ENCODE measurements around the gene COL16A1.

The COL16A1 gene

DNA sequence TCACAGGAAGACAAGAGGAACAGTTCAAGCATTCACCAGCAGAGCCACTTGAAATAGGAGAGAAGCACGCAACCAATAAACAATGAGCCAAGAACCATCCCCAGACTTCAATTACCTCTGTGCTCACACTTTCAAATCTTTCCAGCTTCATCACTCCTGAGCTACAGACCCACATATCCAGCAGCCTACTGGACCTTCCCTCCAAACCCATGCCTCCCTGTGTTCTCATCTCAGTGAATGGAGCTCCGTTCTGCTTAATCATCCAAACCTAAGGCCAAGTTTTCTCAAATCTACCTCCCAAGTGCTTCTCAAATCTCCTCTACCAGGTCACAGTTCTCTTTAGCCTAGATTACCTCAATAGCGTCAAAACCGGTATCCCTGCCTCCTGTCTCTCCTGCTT lies 62.9 kb downstream of the COL16A1 start:
- peaks cover 28% of the 10 kb centered on the region for H3K4me1 ChIP-seq (ENCODE audit: control insufficient read depth, low read length)
- peaks cover 83% of the 10 kb centered on the region for H3K79me2 ChIP-seq (ENCODE audit: control insufficient read depth, low read length)
- H3K36me3 ChIP-seq (ENCODE audit: control insufficient read depth, low read length) = peaks cover 8% of the 10 kb centered on the region; the same call in 1 of the 2 replicates

DNA sequence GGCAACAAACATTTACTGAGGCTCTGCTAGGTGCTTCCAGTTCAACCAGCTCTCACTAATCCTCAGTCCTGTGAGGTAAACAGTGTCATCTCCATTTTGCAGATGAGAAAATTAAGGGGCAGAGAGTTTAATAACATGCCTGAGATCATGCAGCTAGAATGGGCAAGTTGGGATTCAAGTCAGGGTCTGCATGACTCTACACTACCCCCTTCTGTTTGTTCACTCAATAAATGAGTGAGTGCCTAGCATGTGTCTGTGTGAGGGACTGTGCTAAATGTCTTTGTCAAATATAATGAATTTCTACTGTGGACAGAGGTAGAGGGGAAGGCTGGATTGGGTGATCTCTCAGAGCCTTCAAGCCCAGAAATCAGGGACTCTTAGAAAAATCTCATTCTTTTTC lies 63.6 kb downstream of the COL16A1 start:
- H3K4me3 ChIP-seq (ENCODE audit: low read length) = no peak overlapping the region
- H3K4me1 ChIP-seq (ENCODE audit: control insufficient read depth, low read length) = peaks cover 20% of the 10 kb centered on the region
- H3K36me3 ChIP-seq (ENCODE audit: control insufficient read depth, low read length) = peaks cover 8% of the 10 kb centered on the region; the same call in 1 of the 2 replicates
- H3K9me3 ChIP-seq (ENCODE audit: control insufficient read depth, insufficient read depth, low read length) = no peaks in the 10 kb centered on the region
- peaks cover 90% of the 10 kb centered on the region for H3K79me2 ChIP-seq (ENCODE audit: control insufficient read depth, low read length)
- no peaks in the 10 kb centered on the region; the same call in 1 of the 2 replicates for H4K20me1 ChIP-seq (ENCODE audit: control insufficient read depth, insufficient read depth, low read depth, low read length)
- H3F3A ChIP-seq (ENCODE audit: control insufficient read depth, insufficient read depth) = no peaks in the 10 kb centered on the region
- no peak overlapping the region for H3K27ac ChIP-seq (ENCODE audit: low read depth, low read length)
- H3K27me3 ChIP-seq (ENCODE audit: control insufficient read depth, low read length) = no peaks in the 10 kb centered on the region
- H3K4me2 ChIP-seq (ENCODE audit: low read length) = no peak overlapping the region
- H3K9me2 ChIP-seq (replicated peaks; ENCODE audit: control insufficient read depth, low read length) = no peaks in the 10 kb centered on the region
- no peak for TF ChIP-seq EZH2phosphoT487 (IDR thresholded peaks at IDR 0.05; ENCODE audit: borderline replicate concordance, low read length)
- TF ChIP-seq, protein P1, sequence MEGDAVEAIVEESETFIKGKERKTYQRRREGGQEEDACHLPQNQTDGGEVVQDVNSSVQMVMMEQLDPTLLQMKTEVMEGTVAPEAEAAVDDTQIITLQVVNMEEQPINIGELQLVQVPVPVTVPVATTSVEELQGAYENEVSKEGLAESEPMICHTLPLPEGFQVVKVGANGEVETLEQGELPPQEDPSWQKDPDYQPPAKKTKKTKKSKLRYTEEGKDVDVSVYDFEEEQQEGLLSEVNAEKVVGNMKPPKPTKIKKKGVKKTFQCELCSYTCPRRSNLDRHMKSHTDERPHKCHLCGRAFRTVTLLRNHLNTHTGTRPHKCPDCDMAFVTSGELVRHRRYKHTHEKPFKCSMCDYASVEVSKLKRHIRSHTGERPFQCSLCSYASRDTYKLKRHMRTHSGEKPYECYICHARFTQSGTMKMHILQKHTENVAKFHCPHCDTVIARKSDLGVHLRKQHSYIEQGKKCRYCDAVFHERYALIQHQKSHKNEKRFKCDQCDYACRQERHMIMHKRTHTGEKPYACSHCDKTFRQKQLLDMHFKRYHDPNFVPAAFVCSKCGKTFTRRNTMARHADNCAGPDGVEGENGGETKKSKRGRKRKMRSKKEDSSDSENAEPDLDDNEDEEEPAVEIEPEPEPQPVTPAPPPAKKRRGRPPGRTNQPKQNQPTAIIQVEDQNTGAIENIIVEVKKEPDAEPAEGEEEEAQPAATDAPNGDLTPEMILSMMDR (IDR thresholded peaks at IDR 0.05; ENCODE audit: low read depth, low read length, poor library complexity, severe bottlenecking) = no peak

More for the DNA sequence above, 62.9 kb downstream of the COL16A1 start:
- TF ChIP-seq, protein P1 (IDR thresholded peaks at IDR 0.05; ENCODE audit: low read depth, low read length, poor library complexity, severe bottlenecking) = no peak
- TF ChIP-seq EZH2phosphoT487 (IDR thresholded peaks at IDR 0.05; ENCODE audit: borderline replicate concordance, low read length) = no peak
- Histone ChIP-seq H3K27ac (ENCODE audit: low read depth, low read length) (no peak overlapping the region), H3K9me3 (ENCODE audit: control insufficient read depth, insufficient read depth, low read length) (no peaks in the 10 kb centered on the region), H3K4me3 (ENCODE audit: low read length) (no peak overlapping the region), H4K20me1 (ENCODE audit: control insufficient read depth, insufficient read depth, low read depth, low read length) (no peaks in the 10 kb centered on the region; the same call in 1 of the 2 replicates), H3K4me2 (ENCODE audit: low read length) (no peak overlapping the region), H3K9me2 (replicated peaks; ENCODE audit: control insufficient read depth, low read length) (no peaks in the 10 kb centered on the region), H3F3A (ENCODE audit: control insufficient read depth, insufficient read depth) (no peaks in the 10 kb centered on the region), H3K27me3 (ENCODE audit: control insufficient read depth, low read length) (no peaks in the 10 kb centered on the region)

DNA sequence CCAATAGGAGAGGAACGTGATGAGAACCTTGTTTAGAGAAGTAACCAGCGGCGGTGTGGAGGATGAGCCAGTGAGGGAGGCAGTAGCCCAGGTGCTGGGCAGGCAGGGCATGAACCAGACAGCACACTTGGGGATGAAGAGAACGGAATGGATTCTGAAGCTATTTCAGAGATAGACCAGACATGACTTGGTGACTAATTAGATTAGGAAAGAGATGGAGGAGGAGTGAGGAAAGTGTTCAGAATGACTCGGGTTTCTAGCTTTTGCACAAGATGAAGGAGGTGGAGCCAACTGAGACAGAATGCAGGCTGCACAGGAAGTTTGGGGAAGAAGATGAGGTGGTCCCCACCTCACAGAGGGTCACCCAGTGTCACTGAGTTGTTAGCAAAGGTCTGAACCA lies 64.3 kb downstream of the COL16A1 start:
- Histone ChIP-seq H4K20me1 (ENCODE audit: control insufficient read depth, insufficient read depth, low read depth, low read length) (no peaks in the 10 kb centered on the region; the same call in 1 of the 2 replicates), H3K9me2 (replicated peaks; ENCODE audit: control insufficient read depth, low read length) (no peaks in the 10 kb centered on the region), H3K4me1 (ENCODE audit: control insufficient read depth, low read length) (peaks cover 20% of the 10 kb centered on the region), H3K4me2 (ENCODE audit: low read length) (no peak overlapping the region), H3K27me3 (ENCODE audit: control insufficient read depth, low read length) (no peaks in the 10 kb centered on the region), H3K9me3 (ENCODE audit: control insufficient read depth, insufficient read depth, low read length) (no peaks in the 10 kb centered on the region), H3F3A (ENCODE audit: control insufficient read depth, insufficient read depth) (no peaks in the 10 kb centered on the region), H3K79me2 (ENCODE audit: control insufficient read depth, low read length) (peaks cover 89% of the 10 kb centered on the region), H3K27ac (ENCODE audit: low read depth, low read length) (no peak overlapping the region), H3K4me3 (ENCODE audit: low read length) (no peak overlapping the region), H3K36me3 (ENCODE audit: control insufficient read depth, low read length) (peaks cover 10% of the 10 kb centered on the region; the same call in 1 of the 2 replicates)
- TF ChIP-seq EZH2phosphoT487 (IDR thresholded peaks at IDR 0.05; ENCODE audit: borderline replicate concordance, low read length) = no peak
- TF ChIP-seq, protein P1 (IDR thresholded peaks at IDR 0.05; ENCODE audit: low read depth, low read length, poor library complexity, severe bottlenecking) = no peak

Data from DOHH2 (cell line).